ENCODE data around the gene SBF2. TPM values are rescaled to one million over a fixed set of nuclear protein-coding genes. Genes with fewer than 3 reads are reported as not detected.

Gene SBF2
- total RNA-seq, 1 experiment from 2014 or later: 30.2 TPM

- no peaks in the 10 kb centered on the region for H3K79me2 ChIP-seq (ENCODE audit: insufficient read depth, low read length)
- H3K9ac ChIP-seq (ENCODE audit: extremely low read depth, insufficient read length, low read length): no peak overlapping the region
- no peak overlapping the region for H3K23ac ChIP-seq (ENCODE audit: insufficient read length, low read depth, low read length)
- H4K8ac ChIP-seq (replicated peaks; ENCODE audit: insufficient read length, low read depth, low read length): no peak overlapping the region
- H3K27ac ChIP-seq (ENCODE audit: insufficient read length, low read depth, low read length): no peak overlapping the region
- Mint-ChIP-seq H3K27ac (no peak overlapping the region), H3K4me1 (peaks cover 23 to 25% of the 10 kb centered on the region in 2 experiments), H3K4me3 (no peak overlapping the region), H3K27me3 (ENCODE audit: low read depth) (no peaks in the 10 kb centered on the region), H3K36me3 (ENCODE audit: insufficient read depth in 1 of 3, low read depth in 3 of 3) (peaks cover 0 to 10% (median 8%) of the 10 kb centered on the region in 3 experiments; a peak in 5 of 7 replicates), H3K9me3 (no peaks in the 10 kb centered on the region)
- TF ChIP-seq CTCF (conservative IDR thresholded peaks at IDR 0.05): no peak
- no peak overlapping the region for H3T11ph ChIP-seq (ENCODE audit: low read length)
- no peak overlapping the region for H2BK12ac ChIP-seq (ENCODE audit: insufficient read length, low read depth, low read length)
- H2AFZ ChIP-seq (ENCODE audit: low read length): no peak overlapping the region
- no peak overlapping the region for H4K5ac ChIP-seq (ENCODE audit: insufficient read length, low read depth, low read length)
- no peak overlapping the region for H2BK5ac ChIP-seq (ENCODE audit: insufficient read length, low read length)
- H2BK15ac ChIP-seq (ENCODE audit: low read depth, low read length): no peak overlapping the region
- no peaks in the 10 kb centered on the region for H3K79me1 ChIP-seq (ENCODE audit: insufficient read depth, low read depth, low read length, poor library complexity, severe bottlenecking)
- H2BK20ac ChIP-seq (ENCODE audit: low read depth, low read length, poor library complexity, severe bottlenecking): no peak overlapping the region
- H3K4me2 ChIP-seq (ENCODE audit: insufficient read depth, insufficient read length, low read length): no peak overlapping the region
- no peak overlapping the region for H2BK120ac ChIP-seq (ENCODE audit: low read depth, low read length, poor library complexity, severe bottlenecking)
- no peaks in the 10 kb centered on the region for H3K27me3 ChIP-seq (ENCODE audit: insufficient read depth, low read length)
- no peaks in the 10 kb centered on the region for H3K23me2 ChIP-seq (ENCODE audit: insufficient read length, low read depth, low read length, poor library complexity, severe bottlenecking)
- no peak overlapping the region for H3K56ac ChIP-seq (ENCODE audit: insufficient read length, low read depth, low read length)
- H3K18ac ChIP-seq (ENCODE audit: insufficient read length, low read depth, low read length): no peak overlapping the region
- H3K14ac ChIP-seq (ENCODE audit: insufficient read depth, low read length): no peak overlapping the region
- no peak for DNase-seq
- no CpG with 5 or more reads among the region's 3 CpGs for WGBS (ENCODE audit: extremely low coverage, insufficient read length, low lambda C conversion rate)
- no peak overlapping the region for H3K4ac ChIP-seq (ENCODE audit: low read depth, low read length)
- H2AK5ac ChIP-seq (ENCODE audit: insufficient read length, low read length): no peak overlapping the region
- H3K4me1 ChIP-seq (ENCODE audit: insufficient read depth, low read length): 0 out of 2 replicates have a peak, but pooled peaks cover 3% of the 10 kb centered on the region
- no peaks in the 10 kb centered on the region for H3K9me3 ChIP-seq (ENCODE audit: control insufficient read depth, low read depth, low read length)
- H4K20me1 ChIP-seq (ENCODE audit: control insufficient read depth, insufficient read depth, insufficient read length): no peaks in the 10 kb centered on the region
- H4K91ac ChIP-seq (ENCODE audit: insufficient read length, low read depth, low read length): no peak overlapping the region
Measured at GRCh38 chr11:9799886-9800285, 494.1 kb downstream of the SBF2 start.

All from H9 (cell line).